Calu3 (cell line): Measurements from ENCODE around the gene PDZD2. TPM values are rescaled to one million over a fixed set of nuclear protein-coding genes. Genes with fewer than 3 reads are reported as not detected.

ENCODE experiments used
- BruUV-seq: library from RNA; stranded (reverse); fragments of 400-500 nt; replicated peaks from 2 replicates; lab custom pipeline; 2021; lab: Mats Ljungman, UMichigan
- CTCF ChIA-PET: fragments of 300-600 bp; sonication (Branson Sonifier 250); formaldehyde crosslinking; loops from one replicate; lab custom pipeline; 2022; ENCODE audit warnings: antibody characterized with exemption; lab: Charles Lee
- DNase-seq: peaks from one replicate; pipeline ENCODE4 v3.0.0; 2022
- H3K27ac Mint-ChIP-seq: one replicate; pipeline ENCODE4 v1.8.0; 2022; ENCODE audit warnings: mixed read lengths; ENCODE audit not compliant: unreplicated experiment
- H3K27me3 Mint-ChIP-seq: one replicate; pipeline ENCODE4 v1.8.0; 2022; ENCODE audit warnings: mixed read lengths; ENCODE audit not compliant: unreplicated experiment
- H3K36me3 Mint-ChIP-seq: one replicate; pipeline ENCODE4 v1.8.0; 2022; ENCODE audit warnings: mild to moderate bottlenecking, moderate library complexity, mixed read lengths; ENCODE audit not compliant: insufficient read depth, unreplicated experiment
- H3K4me1 Mint-ChIP-seq: one replicate; pipeline ENCODE4 v1.8.0; 2022; ENCODE audit warnings: mild to moderate bottlenecking, low read depth, mixed read lengths; ENCODE audit not compliant: unreplicated experiment
- H3K4me3 Mint-ChIP-seq: one replicate; pipeline ENCODE4 v1.8.0; 2022; ENCODE audit warnings: mild to moderate bottlenecking, low read depth, moderate library complexity, mixed read lengths; ENCODE audit not compliant: unreplicated experiment
- H3K9me3 Mint-ChIP-seq: one replicate; pipeline ENCODE4 v1.8.0; 2022; ENCODE audit warnings: low read depth, mixed read lengths; ENCODE audit not compliant: unreplicated experiment
- CTCF ChIP-seq: fragments of 200-600 bp; IDR thresholded peaks from one replicate; pipeline ENCODE4 v1.8.0; 2022; ENCODE audit warnings: antibody characterized with exemption; ENCODE audit not compliant: unreplicated experiment
- intact Hi-C: fragments of 100-400 bp; cut with micrococcal nuclease; formaldehyde crosslinking; loops from one replicate; pipeline ENCODE4 v1.10.0; 2022; ENCODE audit not compliant: unreplicated experiment
- total RNA-seq: library from RNA; stranded (reverse); gene quantifications from 2 replicates; pipeline ENCODE4 v1.2.3, GENCODE V29; 2022

PDZD2 gene
- total RNA-seq, 1 experiment from 2014 or later = 0.97 TPM

DNA sequence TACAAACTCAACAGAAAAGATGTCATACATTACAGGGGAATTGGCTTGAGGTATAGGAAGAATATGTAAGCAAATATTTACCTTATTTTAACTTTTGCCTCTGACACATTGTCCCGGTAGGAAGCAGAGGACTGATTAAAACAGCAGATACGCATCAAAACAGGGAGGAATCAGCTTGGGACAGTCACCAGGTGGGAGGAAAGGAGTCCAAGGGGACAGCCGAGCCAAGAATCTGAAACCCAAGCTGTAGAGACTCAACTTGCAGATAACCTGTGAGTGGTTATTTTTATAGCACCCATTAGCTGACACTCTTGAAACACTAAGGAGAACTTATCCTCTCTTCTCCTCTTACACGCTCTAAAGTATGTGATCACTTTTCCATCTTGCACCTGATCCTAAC, 22.3 kb downstream of the PDZD2 start:
- no peak overlapping the region for H3K4me3 Mint-ChIP-seq
- CTCF ChIA-PET = interaction anchor here (1.4 kb wide), 1 partner anchor 23 kb away, joined by 4 read pairs; the partner anchor contains the start of gene PDZD2
- peaks cover 3% of the 10 kb centered on the region for H3K9me3 Mint-ChIP-seq
- H3K27me3 Mint-ChIP-seq = peaks cover 47% of the 10 kb centered on the region
- H3K36me3 Mint-ChIP-seq = no peaks in the 10 kb centered on the region
- no peak for TF ChIP-seq CTCF
- BruUV-seq = no TSS peak
- no peak overlapping the region for H3K27ac Mint-ChIP-seq
- H3K4me1 Mint-ChIP-seq = no peaks in the 10 kb centered on the region
- DNase-seq = no peak
- intact Hi-C loops = no loop called here

DNA sequence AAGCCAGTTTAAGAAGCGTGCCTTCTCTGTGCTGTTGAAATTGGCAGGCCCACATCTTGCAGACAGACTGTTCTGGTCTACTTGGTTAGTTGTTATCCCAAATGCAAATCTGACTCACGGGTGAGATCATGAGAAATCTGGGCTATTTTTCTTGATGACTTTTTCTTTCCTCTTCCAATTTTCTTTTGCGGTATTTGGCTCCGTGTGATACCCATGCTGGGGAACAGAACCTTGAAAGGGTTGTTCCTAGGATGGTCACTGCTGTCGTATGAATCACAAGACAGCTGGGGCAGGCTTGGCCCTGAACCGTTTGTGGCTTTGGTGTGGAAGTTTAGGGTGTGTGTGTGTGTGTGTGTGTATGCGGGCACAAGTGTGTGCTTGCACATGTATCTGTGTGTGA, 24.6 kb downstream of the PDZD2 start:
- intact Hi-C loops = no loop called here
- Mint-ChIP-seq H3K4me3 (no peak overlapping the region), H3K4me1 (no peaks in the 10 kb centered on the region), H3K27me3 (peaks cover 34% of the 10 kb centered on the region), H3K27ac (no peak overlapping the region), H3K36me3 (no peaks in the 10 kb centered on the region), H3K9me3 (peaks cover 3% of the 10 kb centered on the region)
- BruUV-seq = no TSS peak
- DNase-seq = no peak
- CTCF ChIA-PET = no interaction called here
- no peak for TF ChIP-seq CTCF

GRCh38 chr5:31664566-31664965, 25.6 kb downstream of the PDZD2 start:
- Mint-ChIP-seq H3K27me3 (peaks cover 23% of the 10 kb centered on the region), H3K4me3 (no peak overlapping the region), H3K4me1 (no peaks in the 10 kb centered on the region), H3K9me3 (peaks cover 3% of the 10 kb centered on the region), H3K27ac (no peak overlapping the region), H3K36me3 (no peaks in the 10 kb centered on the region)
- TF ChIP-seq CTCF = no peak
- BruUV-seq = no TSS peak
- intact Hi-C loops = no loop called here
- CTCF ChIA-PET = no interaction called here
- peak; percentile 25 for DNase-seq

GRCh38 chr5:31671339-31671741, 32.4 kb downstream of the PDZD2 start:
- Mint-ChIP-seq H3K27me3 (peaks cover 41% of the 10 kb centered on the region), H3K9me3 (no peaks in the 10 kb centered on the region), H3K4me1 (no peaks in the 10 kb centered on the region), H3K36me3 (no peaks in the 10 kb centered on the region), H3K4me3 (no peak overlapping the region), H3K27ac (no peak overlapping the region)
- CTCF ChIA-PET = no interaction called here
- intact Hi-C loops = no loop called here
- BruUV-seq = no TSS peak
- no peak for TF ChIP-seq CTCF
- DNase-seq = no peak
